ENCODE data around the gene FABP6.
A peak's percentile ranks its signal among the peaks of the same experiment; 100 is the strongest.

FABP6 gene

DNA sequence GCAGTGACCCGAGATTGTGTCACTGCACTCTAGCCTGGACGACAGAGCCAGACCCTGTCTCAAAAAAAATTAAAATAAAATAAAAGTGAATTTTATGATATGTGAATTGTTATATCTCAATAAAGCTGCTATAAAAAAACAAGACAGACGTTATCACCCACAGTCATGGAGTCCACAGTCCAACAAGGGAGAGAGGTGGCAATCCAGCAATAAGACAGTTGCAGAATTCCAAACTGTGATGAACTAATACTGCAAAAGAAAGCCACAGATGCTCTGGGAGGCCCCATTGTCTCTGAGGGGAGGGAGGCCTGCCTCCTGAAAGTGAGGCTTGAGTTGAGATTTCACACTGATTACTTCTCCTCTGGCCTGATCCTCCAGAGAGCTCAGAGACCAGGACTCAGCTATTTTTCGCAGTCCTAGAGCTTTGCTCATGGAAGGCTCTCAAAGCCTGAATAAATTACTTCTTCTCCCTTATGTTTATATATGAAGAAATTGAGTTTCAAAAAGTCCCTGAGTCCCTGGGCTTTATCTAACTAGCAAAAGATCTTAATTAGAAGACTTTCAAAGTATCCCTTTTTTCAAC lies 55.1 kb downstream of the FABP6 start:
- Histone ChIP-seq H3K27ac (ENCODE audit: low read length) (no peak overlapping the region), H3K4me3 (ENCODE audit: low read length) (no peak overlapping the region), H3K27me3 (ENCODE audit: control insufficient read depth, insufficient read depth, low read length) (no peaks in the 10 kb centered on the region), H3K4me1 (ENCODE audit: control insufficient read depth, low read depth, low read length) (peaks cover 24% of the 10 kb centered on the region), H3K9ac (ENCODE audit: low read length) (no peak overlapping the region), H3K9me3 (ENCODE audit: control insufficient read depth, low read depth, low read length) (no peaks in the 10 kb centered on the region), H3K36me3 (ENCODE audit: control insufficient read depth, low read depth, low read length) (peaks cover 16% of the 10 kb centered on the region)

DNA sequence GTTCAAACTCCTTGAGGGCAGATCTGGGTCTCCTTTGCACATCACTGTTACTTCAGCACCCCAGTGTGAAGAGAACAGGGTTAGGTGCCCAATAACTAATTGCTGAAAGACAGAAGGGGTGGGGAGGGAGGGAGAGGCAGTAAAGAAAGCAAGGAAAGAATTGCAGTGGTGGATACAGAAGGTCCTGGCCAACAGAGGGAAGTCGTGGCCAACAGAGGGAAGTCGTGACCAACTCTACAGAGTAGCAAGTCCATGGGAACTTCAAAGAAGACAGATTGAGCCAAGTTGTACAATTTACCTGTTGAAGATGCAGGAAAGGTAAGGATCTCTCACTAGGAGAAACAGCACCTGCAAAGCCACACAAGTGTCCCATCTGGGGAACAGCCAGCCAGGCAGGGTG lies 56.0 kb downstream of the FABP6 start:
- Histone ChIP-seq H3K9ac (ENCODE audit: low read length) (no peak overlapping the region), H3K27ac (ENCODE audit: low read length) (no peak overlapping the region), H3K4me3 (ENCODE audit: low read length) (no peak overlapping the region), H3K4me1 (ENCODE audit: control insufficient read depth, low read depth, low read length) (peaks cover 31% of the 10 kb centered on the region), H3K9me3 (ENCODE audit: control insufficient read depth, low read depth, low read length) (no peaks in the 10 kb centered on the region), H3K36me3 (ENCODE audit: control insufficient read depth, low read depth, low read length) (peaks cover 8% of the 10 kb centered on the region), H3K27me3 (ENCODE audit: control insufficient read depth, insufficient read depth, low read length) (no peaks in the 10 kb centered on the region)

DNA sequence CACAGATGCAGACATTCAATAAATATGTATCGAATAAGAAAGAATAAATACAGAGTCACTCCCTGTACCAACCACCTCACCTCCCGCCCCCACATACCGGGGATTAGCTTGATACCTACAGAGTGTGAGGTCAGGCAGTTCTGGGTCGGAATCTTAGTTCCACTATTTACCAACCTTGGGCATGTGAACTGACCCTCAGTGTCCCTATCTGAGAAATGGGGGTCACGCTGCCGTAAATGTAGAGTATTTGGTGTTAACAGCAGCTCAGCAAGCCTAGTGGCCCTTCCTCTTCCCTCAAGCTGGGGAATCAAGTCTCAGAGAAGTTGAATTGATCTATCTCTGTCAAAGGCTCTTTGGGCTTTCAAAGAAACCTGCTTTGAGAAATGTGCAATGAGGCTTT lies 57.6 kb downstream of the FABP6 start:
- no peaks in the 10 kb centered on the region for H3K27me3 ChIP-seq (ENCODE audit: control insufficient read depth, insufficient read depth, low read length)
- H3K9ac ChIP-seq (ENCODE audit: low read length): no peak overlapping the region
- peak overlapping the region; percentile 18 for H3K4me3 ChIP-seq (ENCODE audit: low read length)
- H3K36me3 ChIP-seq (ENCODE audit: control insufficient read depth, low read depth, low read length): peaks cover 3% of the 10 kb centered on the region
- no peaks in the 10 kb centered on the region for H3K9me3 ChIP-seq (ENCODE audit: control insufficient read depth, low read depth, low read length)
- H3K4me1 ChIP-seq (ENCODE audit: control insufficient read depth, low read depth, low read length): peaks cover 31% of the 10 kb centered on the region
- H3K27ac ChIP-seq (ENCODE audit: low read length): peak overlapping the region; percentile 10

DNA sequence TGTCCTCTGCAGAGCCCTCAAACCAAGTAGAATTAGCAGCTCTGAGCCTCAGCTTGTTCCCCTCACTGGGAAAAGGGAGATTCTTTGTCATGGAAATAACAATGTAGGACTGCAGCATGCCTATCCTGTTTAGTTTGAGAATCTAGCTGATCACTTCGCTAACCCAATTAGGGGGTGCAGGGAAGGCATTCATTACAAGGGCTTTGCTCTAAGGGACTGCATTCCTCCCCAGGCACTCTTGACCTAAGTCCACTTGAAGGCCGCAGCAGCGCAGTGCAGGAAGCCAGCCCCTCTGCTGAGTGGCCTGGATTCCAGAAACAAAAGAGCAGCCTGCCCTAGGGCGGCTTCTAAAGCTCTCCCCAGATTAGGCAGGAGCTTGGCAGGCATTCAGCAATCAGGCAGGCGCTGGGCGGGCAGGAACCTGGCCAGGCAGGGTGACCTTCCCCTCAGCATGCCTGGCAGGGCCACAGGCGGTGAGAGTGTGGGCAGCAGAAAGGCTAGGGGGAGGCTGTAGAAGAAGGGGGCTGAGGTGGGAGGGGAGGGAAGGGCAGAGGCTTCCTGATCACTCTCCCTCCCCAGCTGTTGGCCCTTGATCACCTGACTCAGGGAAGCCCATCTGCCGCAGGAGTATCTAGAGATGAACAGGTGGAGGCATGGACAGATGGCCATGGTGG lies 58.2 kb downstream of the FABP6 start:
- peak overlapping the region; percentile 18 for H3K4me3 ChIP-seq (ENCODE audit: low read length)

More for the DNA sequence above, 58.2 kb downstream of the FABP6 start:
- H3K4me1 ChIP-seq (ENCODE audit: control insufficient read depth, low read depth, low read length): peaks cover 31% of the 10 kb centered on the region
- no peak overlapping the region for H3K9ac ChIP-seq (ENCODE audit: low read length)
- H3K27ac ChIP-seq (ENCODE audit: low read length): peak overlapping the region; percentile 22
- peaks cover 3% of the 10 kb centered on the region for H3K36me3 ChIP-seq (ENCODE audit: control insufficient read depth, low read depth, low read length)
- no peaks in the 10 kb centered on the region for H3K9me3 ChIP-seq (ENCODE audit: control insufficient read depth, low read depth, low read length)
- no peaks in the 10 kb centered on the region for H3K27me3 ChIP-seq (ENCODE audit: control insufficient read depth, insufficient read depth, low read length)
